ENCODE data around the gene SEMA3A.

SEMA3A gene

DNA sequence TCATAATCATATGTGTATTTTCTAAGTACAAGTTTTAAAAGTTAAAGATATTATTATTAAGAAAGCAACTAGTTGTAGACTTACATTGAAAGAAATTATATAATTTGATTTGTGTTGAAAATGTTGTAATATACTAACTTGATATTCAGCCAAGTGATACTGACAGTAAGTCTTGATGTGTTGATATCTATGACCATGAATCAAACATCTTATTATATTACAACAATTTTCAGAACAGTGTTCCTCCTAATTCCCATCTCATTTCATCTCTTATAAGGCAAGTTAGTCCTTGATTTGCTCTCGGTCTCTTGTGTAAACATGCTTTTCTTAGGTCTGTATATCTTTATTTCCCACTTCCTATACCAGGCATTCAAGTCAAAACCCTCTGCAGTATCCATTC, 276.4 kb downstream of the SEMA3A start:
- H3K27me3 ChIP-seq (ENCODE audit: insufficient read depth, low read length) = no peaks in the 10 kb centered on the region
- no peak overlapping the region for H3K4me3 ChIP-seq (ENCODE audit: low read depth, low read length)
- H3K4me1 ChIP-seq (ENCODE audit: control insufficient read depth, insufficient read depth, low read length, unreplicated experiment) = no peaks in the 10 kb centered on the region
- H3K27ac ChIP-seq (ENCODE audit: low read depth, low read length) = no peak overlapping the region
- H3K36me3 ChIP-seq (ENCODE audit: insufficient read depth, low read length) = no peaks in the 10 kb centered on the region
- H3K79me2 ChIP-seq (ENCODE audit: control insufficient read depth, insufficient read depth, low read length, unreplicated experiment) = no peaks in the 10 kb centered on the region
- no peak overlapping the region for H2AFZ ChIP-seq (ENCODE audit: low read length, unreplicated experiment)

DNA sequence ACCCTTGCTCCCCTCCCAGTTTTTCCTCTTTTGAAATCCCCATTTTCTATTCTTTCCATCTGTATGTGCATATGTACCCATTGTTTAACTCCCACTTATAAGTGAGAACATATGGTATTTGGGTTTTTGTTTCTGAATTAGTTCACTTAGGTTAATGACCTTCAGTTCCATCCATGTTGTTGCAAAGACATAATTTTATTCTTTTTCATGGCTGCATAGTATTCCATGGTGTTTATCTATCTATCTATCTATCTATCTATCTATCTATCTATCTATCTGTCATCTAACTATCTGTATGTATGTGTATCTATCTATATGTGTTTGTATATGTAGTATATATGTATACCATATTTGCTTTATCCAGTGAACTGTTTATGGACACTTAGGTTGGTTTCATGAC, 281.4 kb downstream of the SEMA3A start:
- Histone ChIP-seq H3K79me2 (ENCODE audit: control insufficient read depth, insufficient read depth, low read length, unreplicated experiment) (no peaks in the 10 kb centered on the region), H3K4me1 (ENCODE audit: control insufficient read depth, insufficient read depth, low read length, unreplicated experiment) (no peaks in the 10 kb centered on the region), H3K27ac (ENCODE audit: low read depth, low read length) (no peak overlapping the region), H2AFZ (ENCODE audit: low read length, unreplicated experiment) (no peak overlapping the region), H3K36me3 (ENCODE audit: insufficient read depth, low read length) (no peaks in the 10 kb centered on the region), H3K4me3 (ENCODE audit: low read depth, low read length) (no peak overlapping the region), H3K27me3 (ENCODE audit: insufficient read depth, low read length) (no peaks in the 10 kb centered on the region)

DNA sequence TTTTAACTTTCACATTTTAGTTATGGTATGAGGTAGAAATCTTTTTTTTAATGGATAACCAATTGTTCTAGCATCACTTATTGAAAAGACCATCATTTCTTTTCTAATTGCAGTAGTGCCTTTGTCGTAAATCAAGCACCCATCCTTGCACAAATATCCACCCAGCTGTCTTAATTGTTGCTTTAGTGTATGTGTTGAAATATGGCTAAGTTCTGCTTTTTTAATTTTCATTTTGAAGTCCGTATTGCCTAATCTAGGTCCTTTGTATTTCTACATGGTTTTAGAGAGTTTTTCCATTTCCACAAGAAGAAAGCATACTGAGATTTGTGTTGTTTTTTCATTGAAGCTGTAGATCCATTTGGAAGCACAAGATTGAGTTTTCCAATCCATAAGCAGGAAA, 286.1 kb downstream of the SEMA3A start:
- Histone ChIP-seq H2AFZ (ENCODE audit: low read length, unreplicated experiment) (no peak overlapping the region), H3K79me2 (ENCODE audit: control insufficient read depth, insufficient read depth, low read length, unreplicated experiment) (no peaks in the 10 kb centered on the region), H3K4me1 (ENCODE audit: control insufficient read depth, insufficient read depth, low read length, unreplicated experiment) (no peaks in the 10 kb centered on the region), H3K27ac (ENCODE audit: low read depth, low read length) (no peak overlapping the region), H3K36me3 (ENCODE audit: insufficient read depth, low read length) (no peaks in the 10 kb centered on the region), H3K4me3 (ENCODE audit: low read depth, low read length) (no peak overlapping the region), H3K27me3 (ENCODE audit: insufficient read depth, low read length) (no peaks in the 10 kb centered on the region)
